Vagina (tissue), 2 donors: ENCODE measurements around the gene PPT2.

Source experiments
- POLR2A ChIP-seq, 2 donors: fragments of 450-650 bp; IDR thresholded peaks; one replicate each; pipeline ENCODE4 v1.6.1; 2017; ENCODE audit warnings: antibody characterized with exemption in 2 of 2, mild to moderate bottlenecking in 2 of 2, moderate library complexity in 2 of 2
- TF ChIP-seq, protein P1 (sequence below), 3 experiments: fragments of 450-650 bp in 2 of 3; fragments of 200-600 bp in 1 of 3; sonication (generic) in 1 of 3; IDR thresholded peaks; one replicate each; pipeline ENCODE4 v1.5.1; 2017 to 2019; ENCODE audit warnings: antibody characterized with exemption in 3 of 3, mild to moderate bottlenecking in 2 of 3, moderate library complexity in 2 of 3

DNA sequence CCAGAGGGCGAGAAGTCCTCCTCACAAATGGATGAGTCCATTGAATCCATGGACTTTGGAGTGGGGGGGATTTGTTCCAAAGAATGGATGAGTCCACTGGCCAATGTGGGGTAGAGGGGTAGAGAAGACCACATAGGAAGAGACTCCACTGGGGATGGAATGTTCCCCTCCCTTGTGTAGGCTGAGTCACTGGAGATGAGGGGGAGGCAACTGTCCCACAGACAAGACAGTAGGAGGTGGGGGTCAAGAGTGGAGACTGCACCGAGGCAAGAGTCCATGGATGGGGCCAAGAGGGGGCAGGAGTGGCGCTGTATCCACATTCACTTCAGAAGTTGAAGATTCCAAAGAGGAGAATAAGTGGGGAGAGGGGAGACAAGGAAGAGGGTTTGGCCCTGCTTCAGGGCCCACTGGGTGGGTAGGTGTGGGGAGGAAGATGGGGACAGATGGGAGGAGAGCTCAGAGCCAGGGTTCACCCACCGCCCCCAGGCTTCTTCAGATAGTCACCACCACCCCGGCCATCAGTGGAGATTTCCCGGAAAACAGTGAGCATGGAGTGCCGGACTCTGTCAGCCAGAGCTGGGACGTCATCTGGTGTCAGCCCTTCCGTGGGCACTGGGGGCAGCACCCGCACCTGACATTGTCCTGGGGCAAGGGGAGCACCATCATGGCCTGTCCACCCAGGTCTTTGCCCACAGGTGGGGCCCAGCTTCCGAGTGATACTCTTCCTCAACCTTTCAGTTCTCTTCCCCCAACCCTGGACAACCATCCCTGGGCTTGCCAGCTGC, 15.1 kb downstream of the PPT2 start:
- TF ChIP-seq, protein P1, sequence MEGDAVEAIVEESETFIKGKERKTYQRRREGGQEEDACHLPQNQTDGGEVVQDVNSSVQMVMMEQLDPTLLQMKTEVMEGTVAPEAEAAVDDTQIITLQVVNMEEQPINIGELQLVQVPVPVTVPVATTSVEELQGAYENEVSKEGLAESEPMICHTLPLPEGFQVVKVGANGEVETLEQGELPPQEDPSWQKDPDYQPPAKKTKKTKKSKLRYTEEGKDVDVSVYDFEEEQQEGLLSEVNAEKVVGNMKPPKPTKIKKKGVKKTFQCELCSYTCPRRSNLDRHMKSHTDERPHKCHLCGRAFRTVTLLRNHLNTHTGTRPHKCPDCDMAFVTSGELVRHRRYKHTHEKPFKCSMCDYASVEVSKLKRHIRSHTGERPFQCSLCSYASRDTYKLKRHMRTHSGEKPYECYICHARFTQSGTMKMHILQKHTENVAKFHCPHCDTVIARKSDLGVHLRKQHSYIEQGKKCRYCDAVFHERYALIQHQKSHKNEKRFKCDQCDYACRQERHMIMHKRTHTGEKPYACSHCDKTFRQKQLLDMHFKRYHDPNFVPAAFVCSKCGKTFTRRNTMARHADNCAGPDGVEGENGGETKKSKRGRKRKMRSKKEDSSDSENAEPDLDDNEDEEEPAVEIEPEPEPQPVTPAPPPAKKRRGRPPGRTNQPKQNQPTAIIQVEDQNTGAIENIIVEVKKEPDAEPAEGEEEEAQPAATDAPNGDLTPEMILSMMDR (IDR thresholded peaks at IDR 0.05): no peak
- TF ChIP-seq POLR2A (IDR thresholded peaks at IDR 0.05): no peak
